ENCODE data around the gene KRT84.

Gene KRT84

DNA sequence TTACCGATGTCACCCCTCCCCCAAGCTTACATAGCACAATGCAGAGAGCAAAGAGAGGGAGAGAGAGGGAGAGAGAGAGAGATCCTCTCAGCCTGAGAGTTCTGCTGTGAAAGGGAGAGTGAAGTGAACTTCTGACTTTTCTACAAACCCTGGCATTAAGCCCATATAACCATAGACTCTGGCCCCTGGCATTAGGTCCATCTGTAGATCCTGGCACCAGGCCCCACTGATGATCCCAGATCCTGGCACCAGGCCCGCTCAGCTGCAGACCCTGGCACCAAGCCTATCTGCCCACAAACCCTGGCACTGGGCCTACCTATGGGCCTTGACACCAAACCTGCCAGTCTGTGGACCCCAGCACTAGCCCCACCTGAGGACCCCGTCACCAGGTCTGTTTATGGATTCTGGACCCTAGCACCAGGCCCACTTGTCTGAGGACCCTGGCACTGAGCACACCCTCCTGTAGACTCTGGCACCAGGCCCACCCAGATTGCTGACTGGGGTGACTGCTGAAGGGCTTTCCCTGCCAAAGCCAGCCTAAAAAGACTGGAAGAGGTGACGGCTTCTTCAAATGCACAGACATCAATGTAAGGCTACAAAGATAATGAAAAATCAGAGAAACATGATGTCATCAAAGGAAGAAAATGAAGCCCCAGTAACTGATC lies 49.7 kb downstream of the KRT84 start:
- no peak for DNase-seq (ENCODE audit: low read depth)
- TF ChIP-seq, protein P1, sequence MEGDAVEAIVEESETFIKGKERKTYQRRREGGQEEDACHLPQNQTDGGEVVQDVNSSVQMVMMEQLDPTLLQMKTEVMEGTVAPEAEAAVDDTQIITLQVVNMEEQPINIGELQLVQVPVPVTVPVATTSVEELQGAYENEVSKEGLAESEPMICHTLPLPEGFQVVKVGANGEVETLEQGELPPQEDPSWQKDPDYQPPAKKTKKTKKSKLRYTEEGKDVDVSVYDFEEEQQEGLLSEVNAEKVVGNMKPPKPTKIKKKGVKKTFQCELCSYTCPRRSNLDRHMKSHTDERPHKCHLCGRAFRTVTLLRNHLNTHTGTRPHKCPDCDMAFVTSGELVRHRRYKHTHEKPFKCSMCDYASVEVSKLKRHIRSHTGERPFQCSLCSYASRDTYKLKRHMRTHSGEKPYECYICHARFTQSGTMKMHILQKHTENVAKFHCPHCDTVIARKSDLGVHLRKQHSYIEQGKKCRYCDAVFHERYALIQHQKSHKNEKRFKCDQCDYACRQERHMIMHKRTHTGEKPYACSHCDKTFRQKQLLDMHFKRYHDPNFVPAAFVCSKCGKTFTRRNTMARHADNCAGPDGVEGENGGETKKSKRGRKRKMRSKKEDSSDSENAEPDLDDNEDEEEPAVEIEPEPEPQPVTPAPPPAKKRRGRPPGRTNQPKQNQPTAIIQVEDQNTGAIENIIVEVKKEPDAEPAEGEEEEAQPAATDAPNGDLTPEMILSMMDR (IDR thresholded peaks at IDR 0.05; ENCODE audit: control insufficient read depth, insufficient read depth, low read depth, low read length, missing control alignments) = no peak
- H3K4me3 ChIP-seq (ENCODE audit: control insufficient read depth, low read depth, low read length) = no peak overlapping the region

DNA sequence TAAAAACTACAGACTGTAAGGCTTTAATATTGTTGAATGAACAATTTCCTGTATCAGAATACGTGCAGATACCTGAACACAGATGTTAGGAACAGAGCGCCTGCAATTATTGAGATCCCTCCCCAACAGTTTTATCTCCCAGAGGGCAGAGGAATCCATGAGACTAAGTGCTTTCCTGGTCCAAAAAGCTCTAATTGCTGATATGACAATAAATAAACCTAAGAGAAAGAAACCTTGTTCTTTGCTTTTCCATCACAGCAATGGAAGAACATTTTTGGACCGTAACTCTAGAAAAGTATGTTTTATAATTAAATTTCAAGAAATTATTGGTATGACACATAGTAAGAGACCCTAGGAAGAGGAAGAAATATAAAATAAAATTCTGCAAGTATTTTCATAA lies 51.3 kb downstream of the KRT84 start:
- TF ChIP-seq, protein P1 (IDR thresholded peaks at IDR 0.05; ENCODE audit: control insufficient read depth, insufficient read depth, low read depth, low read length, missing control alignments) = no peak
- H3K4me3 ChIP-seq (ENCODE audit: control insufficient read depth, low read depth, low read length) = no peak overlapping the region
- DNase-seq (ENCODE audit: low read depth) = no peak

DNA sequence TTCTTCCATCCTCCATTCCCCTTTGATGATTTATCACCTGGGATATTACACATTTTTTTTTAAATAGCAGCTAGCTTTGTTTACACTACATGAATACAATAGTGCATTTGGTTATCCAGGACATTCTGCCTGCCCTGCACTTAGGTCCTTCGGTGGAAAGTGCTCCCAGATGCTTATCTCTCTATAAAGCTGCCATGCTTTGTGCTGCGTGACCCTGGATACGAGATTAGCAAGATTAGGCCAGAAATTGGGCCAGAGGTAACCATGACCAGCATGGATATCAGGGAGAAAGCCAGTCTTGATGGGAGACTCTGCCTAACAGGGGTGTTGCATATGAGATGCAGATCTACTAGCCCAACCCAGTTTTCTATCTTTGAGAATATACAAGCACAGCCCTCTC lies 52.1 kb downstream of the KRT84 start:
- TF ChIP-seq, protein P1 (IDR thresholded peaks at IDR 0.05; ENCODE audit: control insufficient read depth, insufficient read depth, low read depth, low read length, missing control alignments) = no peak
- DNase-seq (ENCODE audit: low read depth) = no peak
- no peak overlapping the region for H3K4me3 ChIP-seq (ENCODE audit: control insufficient read depth, low read depth, low read length)

DNA sequence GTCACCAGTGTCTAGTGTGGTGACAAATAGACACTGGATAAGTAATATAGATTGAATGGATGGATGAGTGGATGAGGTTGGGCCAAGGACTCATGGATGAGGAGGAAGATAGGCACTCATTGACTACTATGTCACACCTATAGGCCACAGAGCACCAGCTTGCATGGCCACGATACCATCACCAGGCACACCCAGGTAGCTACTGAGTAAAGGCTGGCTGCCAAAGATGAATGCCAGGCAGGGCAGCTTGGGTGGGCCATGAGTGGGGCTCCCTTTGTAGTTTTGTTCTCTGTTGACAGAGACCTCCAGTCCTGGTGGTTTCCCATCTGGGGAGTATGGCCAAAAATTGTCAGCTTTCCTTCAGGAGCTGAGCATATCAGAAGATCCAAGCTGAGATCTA lies 53.1 kb downstream of the KRT84 start:
- TF ChIP-seq, protein P1 (IDR thresholded peaks at IDR 0.05; ENCODE audit: control insufficient read depth, insufficient read depth, low read depth, low read length, missing control alignments) = no peak
- DNase-seq (ENCODE audit: low read depth) = no peak
- H3K4me3 ChIP-seq (ENCODE audit: control insufficient read depth, low read depth, low read length) = no peak overlapping the region

DNA sequence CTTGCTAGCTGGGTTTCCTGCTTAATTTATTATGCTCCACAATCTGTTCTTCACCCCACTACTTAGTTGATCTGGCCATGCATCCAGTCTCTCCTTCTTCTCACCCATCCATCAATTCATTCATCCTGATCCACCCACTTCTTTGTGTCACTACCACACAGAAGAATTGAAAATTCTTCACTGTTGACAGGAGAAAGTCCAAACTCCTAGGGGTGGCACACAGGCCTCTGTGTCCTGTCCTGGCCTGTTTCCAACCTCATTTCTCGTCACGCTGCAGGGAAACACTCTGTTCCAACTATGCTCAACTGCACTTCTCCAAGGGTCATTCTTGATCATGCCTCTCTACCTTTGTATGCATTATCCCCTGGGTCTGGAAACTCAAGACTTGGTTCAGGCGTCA lies 53.6 kb downstream of the KRT84 start:
- DNase-seq (ENCODE audit: low read depth) = no peak
- TF ChIP-seq, protein P1 (IDR thresholded peaks at IDR 0.05; ENCODE audit: control insufficient read depth, insufficient read depth, low read depth, low read length, missing control alignments) = no peak
- H3K4me3 ChIP-seq (ENCODE audit: control insufficient read depth, low read depth, low read length) = no peak overlapping the region

DNA sequence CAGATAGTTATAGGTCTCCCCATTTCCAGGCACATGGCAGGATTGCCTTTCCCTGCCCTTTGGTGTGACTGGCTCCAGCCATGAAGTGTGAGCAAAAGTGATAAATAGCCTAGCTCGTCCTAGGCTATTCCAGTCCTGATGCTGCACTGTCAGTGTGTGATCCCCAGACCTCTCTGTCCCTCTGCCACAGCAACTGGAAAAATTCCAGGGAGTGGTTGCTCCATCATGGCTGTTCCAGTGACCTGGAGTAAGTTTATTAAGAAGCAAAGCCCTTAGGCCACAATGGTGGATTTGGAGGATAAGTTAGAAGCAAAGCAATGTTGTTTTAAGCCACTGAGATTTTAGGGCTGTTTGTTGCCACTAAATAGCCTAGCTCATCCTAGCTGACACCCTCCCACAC lies 54.4 kb downstream of the KRT84 start:
- TF ChIP-seq, protein P1 (IDR thresholded peaks at IDR 0.05; ENCODE audit: control insufficient read depth, insufficient read depth, low read depth, low read length, missing control alignments) = no peak
- no peak overlapping the region for H3K4me3 ChIP-seq (ENCODE audit: control insufficient read depth, low read depth, low read length)
- no peak for DNase-seq (ENCODE audit: low read depth)
